CD8-positive, alpha-beta memory T cell (primary cell): ENCODE measurements around the gene ESYT3. TPM values are rescaled to one million over a fixed set of nuclear protein-coding genes. Genes with fewer than 3 reads are reported as not detected.
"Not testable (repeated sequence)": the region's sequence is repeated elsewhere in the genome, so short reads cannot be mapped to it uniquely, and the experiment has no call there.

Source experiments
- CTCF ChIA-PET: fragments of 350-600 bp; sonication (Branson Sonifier 250); formaldehyde crosslinking; loops from one replicate; lab custom pipeline; 2021; ENCODE audit warnings: antibody characterized with exemption; lab: Charles Lee
- POLR2A ChIA-PET: fragments of 350-600 bp; sonication (Branson Sonifier 250); formaldehyde crosslinking; loops from one replicate; lab custom pipeline; 2021; ENCODE audit warnings: antibody characterized with exemption; lab: Charles Lee
- DNase-seq, 5 donors: peaks; one replicate each; pipeline versions ENCODE4 v3.0.0 to v3.0.0-alpha.2; 2020 to 2022; ENCODE audit warnings: mixed read lengths in 1 of 5
- H3K27ac ChIP-seq: one replicate; pipeline ENCODE4 v1.7.0; 2013; ENCODE audit warnings: low read depth, mild to moderate bottlenecking, low read length, moderate library complexity
- H3K27me3 ChIP-seq: 2 replicates; pipeline ENCODE4 v1.7.0; 2013; ENCODE audit warnings: low read length, mild to moderate bottlenecking; ENCODE audit not compliant: insufficient read depth, poor library complexity, severe bottlenecking
- H3K36me3 ChIP-seq: 2 replicates; pipeline ENCODE4 v1.7.0; 2013; ENCODE audit warnings: mild to moderate bottlenecking, low read length, moderate library complexity; ENCODE audit not compliant: insufficient read depth
- H3K4me1 ChIP-seq: 2 replicates; pipeline ENCODE4 v1.7.0; 2013; ENCODE audit warnings: mild to moderate bottlenecking, low read length, moderate library complexity; ENCODE audit not compliant: insufficient read depth
- H3K4me3 ChIP-seq: 2 replicates; pipeline ENCODE4 v1.7.0; 2013; ENCODE audit warnings: mild to moderate bottlenecking, low read length
- H3K9me3 ChIP-seq: 2 replicates; pipeline ENCODE4 v1.7.0; 2013; ENCODE audit warnings: mild to moderate bottlenecking, low read length
- H3K27ac Mint-ChIP-seq, 8 donors: one replicate each; pipeline ENCODE4 v1.8.0; 2020 to 2021; ENCODE audit warnings: mixed read lengths in 8 of 8, mild to moderate bottlenecking in 6 of 8, inconsistent platforms in 3 of 8, moderate library complexity in 3 of 8
- H3K27me3 Mint-ChIP-seq, 2 donors: one replicate each; pipeline ENCODE4 v1.8.0; 2020 to 2021; ENCODE audit warnings: mixed read lengths in 2 of 2, mild to moderate bottlenecking in 1 of 2, moderate library complexity in 1 of 2
- H3K36me3 Mint-ChIP-seq, 3 donors: one replicate each; pipeline ENCODE4 v1.8.0; 2020 to 2021; ENCODE audit warnings: mixed read lengths in 3 of 3, inconsistent platforms in 1 of 3, mild to moderate bottlenecking in 1 of 3
- H3K4me1 Mint-ChIP-seq, 3 donors: one replicate each; pipeline ENCODE4 v1.8.0; 2020 to 2021; ENCODE audit warnings: mixed read lengths in 3 of 3, inconsistent platforms in 1 of 3, mild to moderate bottlenecking in 1 of 3
- H3K4me3 Mint-ChIP-seq, 7 donors: one replicate each; pipeline ENCODE4 v1.8.0; 2020 to 2021; ENCODE audit warnings: mixed read lengths in 7 of 7, mild to moderate bottlenecking in 6 of 7, moderate library complexity in 4 of 7, inconsistent platforms in 2 of 7
- H3K9me3 Mint-ChIP-seq, 5 donors: one replicate each; pipeline ENCODE4 v1.8.0; 2020 to 2022; ENCODE audit warnings: mixed read lengths in 5 of 5, mild to moderate bottlenecking in 3 of 5, moderate library complexity in 2 of 5, inconsistent platforms in 1 of 5
- polyA plus RNA-seq: library from polyadenylated mRNA; unstranded; fragments of 300-500 nt; fragmentation: Illumina TruSeq; gene quantifications from one replicate; pipeline ENCODE4 v1.2.3, GENCODE V29; 2021
- total RNA-seq, 2 experiments: library from RNA; stranded (reverse); gene quantifications; one replicate each; pipeline ENCODE4 v1.2.3, GENCODE V29; 2021

Gene ESYT3
- total and polyA plus RNA-seq, 3 experiments from 2014 or later = 0.07 TPM; not detected in 1

GRCh38 chr3:138513090-138513843, 78.9 kb downstream of the ESYT3 start:
- no peak for DNase-seq
- peaks cover 0 to 7% (median 0%) of the 10 kb centered on the region in 3 donors for H3K4me1 Mint-ChIP-seq
- Histone ChIP-seq H3K4me1 (no peaks in the 10 kb centered on the region), H3K27me3 (no peaks in the 10 kb centered on the region), H3K36me3 (no peaks in the 10 kb centered on the region), H3K9me3 (no peaks in the 10 kb centered on the region), H3K27ac (no peak overlapping the region), H3K4me3 (no peak overlapping the region)
- H3K27ac Mint-ChIP-seq = peak overlapping the region in 1 of 8 donors; percentile 41
- H3K27me3 Mint-ChIP-seq = peaks cover 0 to 2% of the 10 kb centered on the region in 2 donors
- peaks cover 19 to 31% (median 28%) of the 10 kb centered on the region in 3 donors for H3K36me3 Mint-ChIP-seq
- POLR2A ChIA-PET = no interaction called here
- peaks cover 0 to 5% (median 1%) of the 10 kb centered on the region in 5 donors for H3K9me3 Mint-ChIP-seq
- H3K4me3 Mint-ChIP-seq = no peak overlapping the region
- CTCF ChIA-PET = no interaction called here

- H3K36me3 ChIP-seq, POLR2A ChIA-PET, H3K27ac Mint-ChIP-seq, DNase-seq, H3K27ac ChIP-seq, H3K4me3 ChIP-seq, H3K9me3 ChIP-seq, H3K4me3 Mint-ChIP-seq, H3K27me3 ChIP-seq, H3K27me3 Mint-ChIP-seq, H3K4me1 Mint-ChIP-seq, H3K4me1 ChIP-seq, CTCF ChIA-PET: not testable (repeated sequence)
- H3K9me3 Mint-ChIP-seq = peaks cover 0 to 34% (median 11%) of the 10 kb centered on the region in 5 donors
- peaks cover 26 to 74% (median 60%) of the 10 kb centered on the region in 3 donors for H3K36me3 Mint-ChIP-seq
These were observed 87.0 kb downstream of the ESYT3 start for GRCh38 chr3:138521445-138521844.

Other genes starting within 250 kb of the ESYT3 start
- 10 to 100 TPM; 43.6 to 47.7 TPM for gene ARMC8, start 247.3 kb upstream of the ESYT3 start, total RNA-seq
- gene ARMC8, start 247.3 kb upstream of the ESYT3 start, polyA plus RNA-seq = 54.4 TPM
- gene NME9, start 104.8 kb upstream of the ESYT3 start, total RNA-seq = not detected
- gene NME9, start 104.8 kb upstream of the ESYT3 start, polyA plus RNA-seq = 0.44 TPM
- gene MRAS, start 86.0 kb upstream of the ESYT3 start, total RNA-seq = under 1 TPM; 0.28 to 0.38 TPM
- gene MRAS, start 86.0 kb upstream of the ESYT3 start, polyA plus RNA-seq = 0.38 TPM
- 1 to 10 TPM; 8.0 to 8.4 TPM for gene CEP70, start 159.6 kb downstream of the ESYT3 start, total RNA-seq
- 7.6 TPM for gene CEP70, start 159.6 kb downstream of the ESYT3 start, polyA plus RNA-seq
- 1 to 10 TPM; 8.4 to 8.5 TPM for gene FAIM, start 174.2 kb downstream of the ESYT3 start, total RNA-seq
- 8.9 TPM for gene FAIM, start 174.2 kb downstream of the ESYT3 start, polyA plus RNA-seq